WI38 (cell line): ENCODE data around the gene GPC5.

Experiments used
- H3K4me3 ChIP-seq: 2 replicates; pipeline ENCODE4 v1.5.1; 2011; ENCODE audit warnings: low read depth, mild to moderate bottlenecking, control low read depth, low read length
- TF ChIP-seq, protein P1 (sequence below): IDR thresholded peaks from 2 replicates; pipeline ENCODE4 v1.5.1; 2012; ENCODE audit warnings: low read depth, mild to moderate bottlenecking, control low read depth, low read length

The GPC5 gene

GRCh38 chr13:91493442-91493841 is 95.0 kb downstream of the GPC5 start:
- TF ChIP-seq, protein P1, sequence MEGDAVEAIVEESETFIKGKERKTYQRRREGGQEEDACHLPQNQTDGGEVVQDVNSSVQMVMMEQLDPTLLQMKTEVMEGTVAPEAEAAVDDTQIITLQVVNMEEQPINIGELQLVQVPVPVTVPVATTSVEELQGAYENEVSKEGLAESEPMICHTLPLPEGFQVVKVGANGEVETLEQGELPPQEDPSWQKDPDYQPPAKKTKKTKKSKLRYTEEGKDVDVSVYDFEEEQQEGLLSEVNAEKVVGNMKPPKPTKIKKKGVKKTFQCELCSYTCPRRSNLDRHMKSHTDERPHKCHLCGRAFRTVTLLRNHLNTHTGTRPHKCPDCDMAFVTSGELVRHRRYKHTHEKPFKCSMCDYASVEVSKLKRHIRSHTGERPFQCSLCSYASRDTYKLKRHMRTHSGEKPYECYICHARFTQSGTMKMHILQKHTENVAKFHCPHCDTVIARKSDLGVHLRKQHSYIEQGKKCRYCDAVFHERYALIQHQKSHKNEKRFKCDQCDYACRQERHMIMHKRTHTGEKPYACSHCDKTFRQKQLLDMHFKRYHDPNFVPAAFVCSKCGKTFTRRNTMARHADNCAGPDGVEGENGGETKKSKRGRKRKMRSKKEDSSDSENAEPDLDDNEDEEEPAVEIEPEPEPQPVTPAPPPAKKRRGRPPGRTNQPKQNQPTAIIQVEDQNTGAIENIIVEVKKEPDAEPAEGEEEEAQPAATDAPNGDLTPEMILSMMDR = no peak
- H3K4me3 ChIP-seq = no peak overlapping the region

- H3K4me3 ChIP-seq = no peak overlapping the region
- TF ChIP-seq, protein P1 = no peak
These were observed 99.9 kb downstream of the GPC5 start for GRCh38 chr13:91498298-91498697.

- TF ChIP-seq, protein P1 = no peak
- H3K4me3 ChIP-seq = no peak overlapping the region
These were observed 105.8 kb downstream of the GPC5 start for GRCh38 chr13:91504216-91504615.

- no peak overlapping the region for H3K4me3 ChIP-seq
- TF ChIP-seq, protein P1 = no peak
These were observed 108.3 kb downstream of the GPC5 start for GRCh38 chr13:91506759-91507158.

GRCh38 chr13:91510058-91510457 is 111.6 kb downstream of the GPC5 start:
- TF ChIP-seq, protein P1 = no peak
- H3K4me3 ChIP-seq = no peak overlapping the region

DNA sequence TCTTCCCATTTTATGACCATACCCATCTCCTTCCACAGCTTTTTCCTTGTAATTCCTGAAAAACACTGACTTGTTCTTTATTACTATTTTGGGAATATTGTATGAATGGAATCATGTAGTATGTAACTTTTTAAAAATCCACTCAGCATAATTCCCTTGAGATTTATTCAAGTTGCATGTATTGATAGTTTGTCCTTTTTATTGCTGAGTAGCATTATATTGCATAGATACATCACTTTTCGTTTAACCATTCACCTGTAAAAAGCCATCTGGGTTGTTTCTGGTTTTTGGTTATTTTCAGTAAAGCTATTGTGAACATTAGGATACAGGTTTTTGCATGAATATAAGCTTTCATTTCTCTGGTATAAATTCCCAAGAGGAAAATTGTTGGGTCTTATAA is 115.4 kb downstream of the GPC5 start:
- no peak overlapping the region for H3K4me3 ChIP-seq
- TF ChIP-seq, protein P1 = no peak

GRCh38 chr13:91516799-91517198 is 118.4 kb downstream of the GPC5 start:
- TF ChIP-seq, protein P1 = no peak
- no peak overlapping the region for H3K4me3 ChIP-seq
